UCSD-AML1 (cell line): ENCODE results near the gene CNTN1.

Experiments used
- DNase-seq: peaks from one replicate; lab custom pipeline; 2025; ENCODE audit not compliant: unreplicated experiment; lab: John Stamatoyannopoulos, UW

The CNTN1 gene

DNA sequence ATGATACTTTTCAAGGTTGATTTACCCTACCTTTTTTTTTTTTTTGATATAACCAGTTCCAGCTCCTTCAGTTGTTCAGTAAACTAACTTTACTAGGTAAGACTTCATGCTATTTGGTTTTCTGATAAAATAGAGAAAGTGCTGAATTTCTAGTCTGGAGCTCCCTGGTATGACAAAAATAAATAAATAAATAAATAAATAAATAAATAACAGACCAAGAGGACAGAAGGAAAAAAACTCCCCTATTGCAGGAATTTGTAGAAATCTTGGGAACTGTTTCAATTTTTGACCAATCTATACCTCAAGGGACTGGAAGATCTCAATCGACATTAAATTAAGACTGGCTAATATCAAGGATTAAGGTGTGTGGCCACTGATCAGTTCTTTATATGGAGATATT lies 265.2 kb downstream of the CNTN1 start:
- DNase-seq: no peak

DNA sequence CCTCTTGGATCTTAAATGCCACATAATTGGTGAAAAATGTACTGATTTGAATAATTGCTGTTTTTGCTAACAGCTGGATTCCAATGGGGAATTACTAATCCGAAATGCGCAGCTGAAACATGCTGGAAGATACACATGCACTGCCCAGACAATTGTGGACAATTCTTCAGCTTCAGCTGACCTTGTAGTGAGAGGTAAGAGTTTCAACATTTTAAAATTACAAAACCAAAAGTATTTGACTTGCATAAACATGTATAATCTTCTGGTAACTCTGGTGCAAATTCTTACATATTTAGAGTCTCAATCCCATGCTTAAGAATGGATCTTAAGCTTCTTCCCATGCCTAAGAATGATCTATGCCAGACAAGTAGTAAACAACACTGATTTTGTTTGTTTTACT lies 266.8 kb downstream of the CNTN1 start:
- DNase-seq: no peak

GRCh38 chr12:40963751-40964150 lies 271.5 kb downstream of the CNTN1 start:
- DNase-seq: no peak

DNA sequence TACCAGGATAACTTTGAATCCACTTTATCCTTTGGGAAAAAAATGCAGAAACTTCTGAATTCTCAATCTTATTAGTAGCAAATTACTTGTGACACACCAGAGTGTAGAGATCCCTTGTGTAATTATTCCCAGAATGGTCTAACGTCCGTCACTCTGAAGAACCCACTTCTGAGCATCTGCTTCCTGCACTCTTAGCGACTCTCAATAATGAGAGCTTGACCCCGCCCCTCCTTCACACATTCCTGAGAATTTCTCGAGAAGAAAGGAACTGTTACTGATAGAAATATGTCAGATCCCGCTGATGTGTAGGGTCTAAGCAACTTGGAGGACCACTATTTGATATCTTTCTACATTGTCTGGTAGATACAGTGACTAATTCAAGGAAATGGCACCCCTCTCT lies 277.6 kb downstream of the CNTN1 start:
- DNase-seq: no peak

- no peak for DNase-seq
Observed at GRCh38 chr12:40970320-40970907, 278.2 kb downstream of the CNTN1 start.

GRCh38 chr12:40971911-40972310 lies 279.7 kb downstream of the CNTN1 start:
- DNase-seq: no peak

DNA sequence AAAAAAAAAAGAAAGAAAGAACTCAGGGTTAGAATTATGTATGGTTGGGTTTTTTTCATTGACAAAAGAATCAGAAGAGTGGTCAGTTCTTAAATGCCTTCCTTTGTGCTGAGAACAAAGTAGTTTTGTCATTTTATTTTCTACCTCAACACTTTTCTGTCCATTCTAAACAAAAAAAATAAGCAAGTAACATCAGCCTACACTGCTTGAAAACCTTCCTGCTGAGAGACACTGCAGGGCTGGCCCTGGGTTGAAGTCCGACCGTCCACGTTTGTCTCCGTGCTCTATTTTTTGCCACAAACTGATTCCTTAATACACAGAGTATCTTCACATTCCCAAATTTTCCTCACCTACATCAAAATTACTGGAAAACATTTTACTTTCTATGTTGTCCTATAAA lies 284.3 kb downstream of the CNTN1 start:
- DNase-seq: no peak

- DNase-seq: no peak
Observed at GRCh38 chr12:40980427-40980961, 288.3 kb downstream of the CNTN1 start.

GRCh38 chr12:40986001-40986400 lies 293.8 kb downstream of the CNTN1 start:
- no peak for DNase-seq

- DNase-seq: no peak
Observed at GRCh38 chr12:40988355-40988754, 296.1 kb downstream of the CNTN1 start.

- DNase-seq: no peak
Observed at GRCh38 chr12:40988824-40989223, 296.6 kb downstream of the CNTN1 start.

DNA sequence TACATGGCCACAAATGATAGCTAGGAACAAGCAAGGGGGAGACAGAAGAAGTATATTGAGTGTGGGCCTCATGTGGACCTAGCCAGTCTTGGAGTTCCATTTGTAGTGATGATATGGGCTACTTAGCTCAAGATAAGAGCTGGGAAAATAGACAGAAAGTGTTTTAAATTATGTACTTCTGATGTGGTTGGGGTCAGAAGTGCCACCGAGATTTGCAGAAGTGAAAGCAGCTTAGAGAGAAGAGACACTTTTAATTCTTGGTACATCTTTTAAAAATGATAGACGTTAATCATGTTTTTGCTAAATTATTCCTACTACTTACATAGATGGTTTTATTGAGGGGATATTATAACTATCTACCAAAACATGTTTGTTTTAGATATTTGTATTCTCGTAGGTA lies 297.5 kb downstream of the CNTN1 start:
- DNase-seq: no peak

- DNase-seq: no peak
Observed at GRCh38 chr12:40992158-40992557, 299.9 kb downstream of the CNTN1 start.

DNA sequence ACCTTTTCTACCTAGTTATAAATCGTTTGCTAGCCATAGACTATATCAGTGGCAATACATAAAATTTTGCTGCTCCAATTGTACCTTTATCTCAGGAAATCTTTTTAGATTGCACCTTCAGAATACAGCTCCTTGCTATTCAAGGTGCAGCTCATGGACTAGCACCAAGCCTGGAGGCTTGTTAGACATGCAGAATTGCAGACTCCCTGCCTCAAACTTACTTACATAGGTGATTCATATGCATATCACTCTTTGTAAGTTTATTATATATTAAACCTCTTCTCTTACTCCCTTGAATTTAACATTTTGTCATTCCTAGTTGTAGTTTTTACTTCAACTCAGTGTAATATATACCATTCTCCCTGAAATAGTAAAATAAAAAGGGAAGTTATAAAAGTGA lies 300.4 kb downstream of the CNTN1 start:
- DNase-seq: no peak

GRCh38 chr12:40993158-40993557 lies 300.9 kb downstream of the CNTN1 start:
- DNase-seq: no peak

- no peak for DNase-seq
Observed at GRCh38 chr12:40996091-40996490, 303.9 kb downstream of the CNTN1 start.

GRCh38 chr12:40999210-40999609 lies 307.0 kb downstream of the CNTN1 start:
- DNase-seq: no peak

- DNase-seq: no peak
Observed at GRCh38 chr12:41008472-41008871, 316.2 kb downstream of the CNTN1 start.

GRCh38 chr12:41011939-41012338 lies 319.7 kb downstream of the CNTN1 start:
- DNase-seq: no peak

- DNase-seq: no peak
Observed at GRCh38 chr12:41013881-41014642, 321.8 kb downstream of the CNTN1 start.

GRCh38 chr12:41014643-41015020 lies 322.4 kb downstream of the CNTN1 start:
- no peak for DNase-seq

- no peak for DNase-seq
Observed at GRCh38 chr12:41018010-41018409, 325.8 kb downstream of the CNTN1 start.

DNA sequence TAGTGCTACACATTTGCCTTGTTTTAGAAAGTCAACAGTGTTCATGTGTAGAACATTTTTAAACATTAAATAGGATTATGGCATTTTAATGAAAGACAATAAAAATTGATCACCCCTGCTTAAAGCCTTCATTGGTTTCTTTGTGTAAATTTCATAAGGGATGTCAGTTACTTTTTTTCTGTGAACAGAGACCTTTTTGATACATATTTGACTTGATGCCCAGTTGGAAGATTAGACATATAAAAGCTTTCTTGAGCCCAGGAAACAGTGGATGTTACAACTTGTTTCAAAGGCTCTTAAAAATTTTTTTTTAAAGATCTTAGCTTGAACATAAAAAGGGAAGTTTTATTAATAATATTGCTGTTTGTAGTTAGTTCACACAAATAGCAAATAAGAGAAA lies 327.2 kb downstream of the CNTN1 start:
- DNase-seq: no peak
